NCI-H510A (cell line): ENCODE measurements around the gene PBX1.

Experiments
- DNase-seq: peaks from one replicate; lab custom pipeline; 2025; lab: John Stamatoyannopoulos, UW

PBX1 gene

GRCh38 chr1:164824542-164824941 is 265.6 kb downstream of the PBX1 start:
- no peak for DNase-seq

GRCh38 chr1:164830628-164831027 is 271.6 kb downstream of the PBX1 start:
- DNase-seq, result no peak

GRCh38 chr1:164834641-164835040 is 275.7 kb downstream of the PBX1 start:
- DNase-seq, result no peak

- no peak for DNase-seq
Measured at GRCh38 chr1:164836614-164837018, 277.6 kb downstream of the PBX1 start.

GRCh38 chr1:164838786-164839185 is 279.8 kb downstream of the PBX1 start:
- DNase-seq, result no peak

GRCh38 chr1:164840936-164841335 is 282.0 kb downstream of the PBX1 start:
- no peak for DNase-seq

GRCh38 chr1:164841702-164842465 is 282.9 kb downstream of the PBX1 start:
- DNase-seq, result no peak

GRCh38 chr1:164842870-164843269 is 283.9 kb downstream of the PBX1 start:
- DNase-seq, result no peak

- no peak for DNase-seq
Measured at GRCh38 chr1:164843743-164844500, 284.9 kb downstream of the PBX1 start.

GRCh38 chr1:164846731-164847691 is 288.0 kb downstream of the PBX1 start:
- DNase-seq, result no peak

- no peak for DNase-seq
Measured at GRCh38 chr1:164853146-164853545, 294.2 kb downstream of the PBX1 start.

GRCh38 chr1:164855716-164856329 is 296.8 kb downstream of the PBX1 start:
- DNase-seq, result no peak

GRCh38 chr1:164856381-164856780 is 297.4 kb downstream of the PBX1 start:
- DNase-seq, result no peak

- no peak for DNase-seq
Measured at GRCh38 chr1:164857439-164857838, 298.5 kb downstream of the PBX1 start.

GRCh38 chr1:164858096-164858632 is 299.2 kb downstream of the PBX1 start:
- no peak for DNase-seq

- DNase-seq, result no peak
Measured at GRCh38 chr1:164861632-164862031, 302.6 kb downstream of the PBX1 start.

- no peak for DNase-seq
Measured at GRCh38 chr1:164863056-164863455, 304.1 kb downstream of the PBX1 start.

GRCh38 chr1:164864161-164864560 is 305.2 kb downstream of the PBX1 start:
- DNase-seq, result no peak

- DNase-seq, result no peak
Measured at GRCh38 chr1:164865385-164865784, 306.4 kb downstream of the PBX1 start.

GRCh38 chr1:164867590-164867989 is 308.6 kb downstream of the PBX1 start:
- no peak for DNase-seq

- DNase-seq, result no peak
Measured at GRCh38 chr1:164868990-164869389, 310.0 kb downstream of the PBX1 start.

GRCh38 chr1:164875518-164875917 is 316.5 kb downstream of the PBX1 start:
- no peak for DNase-seq
